ENCODE data around the gene TMEM190. TPM values are rescaled to one million over a fixed set of nuclear protein-coding genes. Genes with fewer than 3 reads are reported as not detected.

Gene TMEM190
- total and polyA plus RNA-seq, 9 of the 15 experiments (the other 6 are each of a cell fraction or from before 2014, with no cell fraction given): not detected

- TF ChIP-seq ZBTB33 (CRISPR knock-in tag; IDR thresholded peaks at IDR 0.05) (0 out of 2 replicates have a peak, but pooled peaks have one; percentile 43), SMARCB1 (IDR thresholded peaks at IDR 0.05; ENCODE audit: insufficient read length, low read depth) (no peak)
These were observed 6.0 kb downstream of the TMEM190 start (continued) for GRCh38 chr19:55382522-55383054.

- Histone ChIP-seq H4K20me1 (replicated peaks; ENCODE audit: control insufficient read depth, insufficient read depth, low read length) (peaks cover 25% of the 10 kb centered on the region), H3K36me3 (ENCODE audit: control insufficient read depth, insufficient read depth, low read length) (peaks cover 26% of the 10 kb centered on the region), H3K27me3 (ENCODE audit: control insufficient read depth in 2 of 2, insufficient read depth in 2 of 2, low read length in 2 of 2) (no peaks in the 10 kb centered on the region), H2AFZ (ENCODE audit: low read depth, low read length) (peak overlapping the region; percentile 89), H3K9me3 (replicated peaks; ENCODE audit: control insufficient read depth, insufficient read depth, low read depth, low read length) (no peaks in the 10 kb centered on the region; the same call in 1 of the 2 replicates), H3K4me2 (ENCODE audit: insufficient read depth, low read length) (peak overlapping the region; percentile 94), H3K9ac (ENCODE audit: insufficient read depth in 1 of 2, low read depth in 2 of 2, low read length in 2 of 2) (peak overlapping the region; percentile 94 to 97), H3K79me2 (ENCODE audit: control insufficient read depth, insufficient read depth, low read length) (peaks cover 59% of the 10 kb centered on the region), H3K4me1 (replicated peaks in 1 of 2; ENCODE audit: control insufficient read depth in 2 of 2, insufficient read depth in 2 of 2, low read length in 2 of 2) (peaks cover 32 to 49% of the 10 kb centered on the region in 2 experiments), H3K27ac (ENCODE audit: extremely low read depth, low read depth, low read length) (peak overlapping the region; percentile 97), H3K4me3 (peak overlapping the region; percentile 77), H3K9me1 (ENCODE audit: control insufficient read depth, insufficient read depth, low read length) (peaks cover 3% of the 10 kb centered on the region)
- POLR2A ChIA-PET: interaction anchor here (0.5 to 12.9 kb wide), 23 partner anchors 8 to 474 kb away, joined by 3 to 195 read pairs (median 4); partner anchors contain the start of genes ISOC2, KMT5C, PTPRH and UBE2S
- in situ Hi-C loops (cut with MboI): no loop called here
- DNase-seq (ENCODE audit: extremely low read depth in 1 of 4, low spot score in 3 of 4) (peak; percentile 74 to 78 (median 74)), FAIRE-seq (no peak), ATAC-seq (peak; percentile 35)
- BruUV-seq (replicated peaks): TSS peak; percentile 80
- 6% methylated on average over 33 of the region's 88 CpGs for WGBS (ENCODE audit: insufficient coverage, low coverage, missing lambda C conversion rate)
- intact Hi-C loops (cut with micrococcal nuclease): loop anchor here (2.0 kb wide), 1 partner anchor 167 kb away; no protein-coding TSS in a partner anchor
- CTCF ChIA-PET (ENCODE audit: low intra/inter-chr PET ratio): no interaction called here
- TF ChIP-seq ZNF23 (CRISPR knock-in tag; IDR thresholded peaks at IDR 0.05) (no peak), ATF4 (CRISPR knock-in tag; IDR thresholded peaks at IDR 0.05) (no peak), ZNF644 (tag; IDR thresholded peaks at IDR 0.05; ENCODE audit: low read depth) (peak; percentile 53; the same call in 1 of the 2 replicates), JUN (IDR thresholded peaks at IDR 0.05; ENCODE audit: borderline replicate concordance, low read depth, low read length) (no peak), JUN (CRISPR knock-in tag; IDR thresholded peaks at IDR 0.05; ENCODE audit: borderline replicate concordance) (no peak), NELFE (IDR thresholded peaks at IDR 0.05; ENCODE audit: insufficient read depth, insufficient read length) (no peak), ZNF24 (IDR thresholded peaks at IDR 0.05) (no peak), STAG1 (CRISPR knock-in tag; IDR thresholded peaks at IDR 0.05; ENCODE audit: borderline replicate concordance) (no peak), MTA1 (IDR thresholded peaks at IDR 0.05; ENCODE audit: borderline replicate concordance) (no peak), ZNF174 (CRISPR knock-in tag; IDR thresholded peaks at IDR 0.05) (no peak), STAT5B (CRISPR knock-in tag; IDR thresholded peaks at IDR 0.05) (no peak), ATF7 (IDR thresholded peaks at IDR 0.05) (no peak), ZNF175 (CRISPR knock-in tag; IDR thresholded peaks at IDR 0.05; ENCODE audit: low read depth) (0 out of 2 replicates have a peak, but pooled peaks have one; percentile 18), SIN3B (IDR thresholded peaks at IDR 0.05; ENCODE audit: low read depth) (peak; percentile 67; the same call in 1 of the 2 replicates), ZNF583 (CRISPR knock-in tag; IDR thresholded peaks at IDR 0.05) (no peak)
These were observed 6.9 kb downstream of the TMEM190 start for GRCh38 chr19:55383279-55384130.

All from K562 (cell line).